Putamen (tissue), 1 donor: ENCODE results near the gene COL4A1.

ENCODE experiments used
- DNase-seq: peaks from one replicate; pipeline ENCODE4 v3.0.0-alpha.2; 2016; ENCODE audit warnings: low spot score

Gene COL4A1

DNA sequence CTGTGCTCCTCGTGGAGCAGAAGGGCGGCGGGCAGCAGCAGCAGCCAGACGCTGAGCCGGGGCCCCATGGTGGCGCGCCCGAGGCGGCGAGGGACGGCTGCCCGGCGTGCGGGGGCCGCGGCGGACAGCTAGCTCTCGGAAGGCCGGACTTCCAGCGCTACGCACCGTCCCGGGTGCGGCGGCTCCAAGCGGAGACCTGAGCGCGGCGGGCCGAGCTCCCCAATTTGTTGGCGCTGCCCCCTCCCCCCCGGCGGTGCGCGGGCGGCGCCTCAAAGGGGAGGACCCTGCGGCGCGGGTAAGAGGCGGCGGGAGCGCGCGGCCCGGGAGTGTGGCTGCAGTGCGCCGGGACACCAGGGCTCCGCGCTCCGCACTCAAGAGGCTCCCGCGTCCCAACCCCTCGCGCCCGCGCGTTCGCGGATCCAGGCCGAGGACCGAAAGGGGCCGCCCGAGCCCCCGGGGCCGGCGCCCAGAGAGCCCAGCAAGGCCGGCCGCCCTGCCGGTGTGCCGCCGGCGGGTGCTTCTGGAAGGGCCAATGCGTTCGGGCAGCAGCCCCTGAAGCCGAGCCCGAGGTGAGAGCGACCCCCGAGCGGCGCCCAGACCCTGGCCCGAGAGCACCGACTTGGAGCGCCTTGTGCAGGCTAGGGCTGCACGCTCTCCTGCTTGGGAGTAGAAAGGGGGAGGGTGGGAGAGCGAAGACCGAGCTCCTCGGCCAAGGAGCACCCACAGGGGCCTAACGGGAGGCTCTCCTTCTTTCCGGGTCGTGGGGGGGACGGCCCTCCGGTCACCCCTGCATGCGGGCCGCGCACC, at the start of gene COL4A1, which contains the start of gene COL4A2:
Gene COL4A1, minus strand, starts transcription at position 198 of the 807 bp plus-strand sequence. Its CDS starts 130 bp downstream, at position 68.
Gene COL4A2, plus strand, starts transcription at position 325 of the 807 bp plus-strand sequence. CDS start 620 bp downstream, outside the sequence.
- no peak for DNase-seq

DNA sequence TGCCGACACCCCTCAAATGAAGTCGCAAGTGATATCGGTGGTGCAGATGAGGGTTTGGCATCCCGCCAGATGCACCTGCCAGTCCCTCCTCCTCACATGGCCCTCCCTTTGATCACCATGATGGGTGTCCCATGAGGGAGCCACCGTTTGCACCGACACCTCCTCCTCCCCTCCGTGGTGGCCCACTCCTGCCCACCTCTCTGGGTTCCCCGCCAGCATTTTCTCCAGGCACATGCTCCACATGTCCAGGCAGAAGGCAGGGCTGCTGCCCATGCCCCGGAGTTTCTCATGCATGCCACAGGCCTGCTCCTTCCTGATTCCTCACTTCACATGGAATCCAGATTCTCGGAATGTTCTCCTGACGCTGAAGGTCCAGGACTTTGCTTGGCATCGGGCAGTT, 49.4 kb upstream of the COL4A1 start:
- no peak for DNase-seq

DNA sequence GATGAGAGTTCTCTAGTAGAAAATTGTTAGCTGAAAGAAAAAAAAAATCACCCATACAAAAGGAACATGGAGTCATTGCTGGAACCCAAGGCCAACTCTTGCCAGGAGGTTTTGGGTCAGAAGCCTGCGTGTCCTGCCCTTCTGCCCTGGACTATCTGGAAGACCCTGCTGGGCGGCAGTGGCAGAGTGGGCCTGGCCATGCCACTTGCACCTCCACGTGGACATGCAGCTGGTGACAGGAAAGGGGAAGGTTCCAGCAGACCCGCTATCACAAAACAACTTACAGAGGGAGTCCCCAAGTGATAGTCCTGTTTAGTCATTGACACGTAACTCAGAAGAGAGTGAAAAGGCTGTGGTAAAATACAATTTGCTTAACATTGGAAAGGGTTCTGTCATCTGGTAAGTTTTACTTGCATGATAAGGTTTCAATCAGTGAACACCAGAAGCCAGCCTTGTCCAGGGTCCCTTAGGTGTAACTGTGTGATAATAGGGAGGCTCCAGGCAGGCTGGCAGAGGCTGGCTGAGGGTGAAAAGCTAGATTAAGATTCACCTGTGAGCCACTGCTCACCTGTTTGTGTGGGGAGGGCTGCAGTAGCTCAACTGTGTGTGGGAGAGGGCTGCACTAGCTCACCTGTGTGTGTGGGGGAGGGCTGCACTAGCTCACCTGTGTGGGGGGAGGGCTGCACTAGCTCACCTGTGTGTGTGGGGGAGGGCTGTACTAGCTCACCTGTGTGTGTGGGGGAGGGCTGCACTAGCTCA, 47.9 kb upstream of the COL4A1 start:
- DNase-seq: no peak

DNA sequence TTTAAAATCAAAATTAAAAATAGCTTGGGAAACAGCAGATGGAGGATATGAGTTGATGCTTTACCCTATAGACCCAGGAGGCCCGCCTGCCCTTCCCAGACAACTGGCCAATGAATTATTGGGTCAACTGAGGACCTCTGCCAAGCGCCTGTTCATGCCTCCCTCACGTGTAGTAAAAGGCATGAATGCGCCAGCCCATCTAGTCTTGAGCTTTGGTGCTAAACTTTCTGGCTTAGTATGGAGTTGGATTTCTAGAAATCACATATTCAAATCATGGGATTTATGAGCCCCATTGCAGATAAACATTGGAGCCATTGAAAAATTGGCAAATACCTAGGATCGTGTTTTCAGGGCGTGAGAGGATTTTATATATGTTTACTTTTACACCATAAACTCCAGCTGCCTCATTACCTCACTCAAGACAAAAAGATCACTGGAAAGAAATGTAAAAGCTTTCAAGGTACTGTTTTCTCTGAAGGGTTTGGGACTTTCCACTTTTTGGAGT, 47.2 kb upstream of the COL4A1 start:
- DNase-seq: no peak

DNA sequence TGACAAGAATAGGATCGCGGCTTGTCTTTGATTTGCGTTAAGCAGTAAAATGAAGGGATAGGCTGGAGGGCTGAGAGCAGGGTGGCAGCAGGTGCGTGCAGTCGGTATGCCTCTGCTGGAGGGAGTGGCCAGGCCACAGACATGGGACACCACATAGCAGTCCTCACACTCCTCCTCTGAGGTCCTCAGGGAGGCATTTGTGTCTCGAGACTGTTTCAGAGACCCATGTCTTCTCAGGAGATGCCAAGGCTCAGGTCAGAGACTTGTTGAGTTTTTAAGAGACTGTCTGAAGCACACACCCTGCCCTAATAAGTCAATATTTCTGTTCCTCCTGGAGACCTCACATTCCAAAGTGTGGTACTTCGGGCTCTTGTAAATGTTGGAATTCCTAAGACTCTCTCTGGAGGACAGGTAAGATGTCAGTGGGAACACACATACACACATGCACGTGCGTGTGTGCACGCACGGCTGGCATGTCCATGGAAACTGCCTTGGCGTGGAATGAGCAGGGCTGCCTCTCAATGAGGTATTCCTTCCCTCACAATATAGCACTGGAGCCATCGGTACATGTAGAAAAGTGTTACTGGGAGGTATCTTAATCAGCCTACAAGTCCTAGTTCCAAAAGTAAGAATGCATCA, 46.5 kb upstream of the COL4A1 start:
- DNase-seq: no peak

DNA sequence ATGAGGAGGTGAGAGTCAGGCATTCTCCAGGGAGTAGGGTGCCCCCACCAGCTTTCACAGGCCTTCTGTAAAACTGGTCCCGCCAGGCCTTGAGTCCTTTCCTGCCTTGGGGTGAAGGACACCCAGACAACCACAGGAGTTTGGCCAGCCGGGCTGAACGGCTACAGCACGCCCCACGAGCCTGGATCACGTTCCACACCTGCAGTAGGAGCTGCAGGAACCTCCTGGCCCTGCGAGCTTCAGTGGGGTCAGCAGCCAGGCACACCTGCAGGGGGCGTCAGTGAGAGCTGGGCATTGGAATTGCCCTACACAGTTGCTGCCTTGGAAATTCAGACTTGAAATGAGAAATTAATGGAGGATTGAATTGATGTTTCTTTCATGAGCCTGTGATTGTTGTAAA, 45.8 kb upstream of the COL4A1 start:
- no peak for DNase-seq

DNA sequence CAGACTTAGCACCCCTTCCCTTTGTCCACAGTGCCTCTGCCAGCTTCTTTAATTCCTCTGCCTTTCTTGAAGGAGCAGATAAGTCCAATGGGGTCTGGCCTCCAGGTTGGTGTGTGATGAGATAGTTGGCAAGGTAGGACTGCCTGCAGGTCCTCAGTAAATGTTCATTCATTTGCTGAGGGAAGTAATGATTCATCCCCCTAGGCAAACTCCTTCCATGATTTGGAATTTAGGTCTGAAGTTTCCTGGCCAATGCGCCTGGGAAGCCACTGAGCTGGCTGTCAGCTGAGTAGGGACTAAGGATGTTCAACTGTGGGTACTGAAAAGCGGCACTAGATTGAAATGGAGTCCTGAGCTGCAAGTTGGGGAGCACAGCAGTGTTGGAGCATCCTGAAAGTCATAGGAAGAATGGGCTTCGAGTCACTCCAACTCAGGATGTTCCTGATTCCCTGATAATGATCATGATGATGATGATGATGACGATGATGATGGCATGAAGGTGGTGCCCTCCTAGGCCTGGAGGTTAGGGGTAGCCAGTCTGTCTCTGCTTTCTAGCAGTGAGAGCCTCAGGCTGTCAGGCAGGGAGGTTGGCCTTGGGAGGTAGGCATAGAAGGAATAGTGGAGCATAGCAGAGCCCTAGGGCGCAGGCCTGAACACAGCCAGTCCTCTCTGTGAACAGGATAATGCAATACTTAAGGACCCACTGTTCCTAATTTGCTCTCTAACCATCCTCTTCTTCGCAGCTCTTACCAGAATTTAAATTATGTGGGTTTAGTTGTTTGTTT, 44.9 kb upstream of the COL4A1 start:
- DNase-seq: no peak

DNA sequence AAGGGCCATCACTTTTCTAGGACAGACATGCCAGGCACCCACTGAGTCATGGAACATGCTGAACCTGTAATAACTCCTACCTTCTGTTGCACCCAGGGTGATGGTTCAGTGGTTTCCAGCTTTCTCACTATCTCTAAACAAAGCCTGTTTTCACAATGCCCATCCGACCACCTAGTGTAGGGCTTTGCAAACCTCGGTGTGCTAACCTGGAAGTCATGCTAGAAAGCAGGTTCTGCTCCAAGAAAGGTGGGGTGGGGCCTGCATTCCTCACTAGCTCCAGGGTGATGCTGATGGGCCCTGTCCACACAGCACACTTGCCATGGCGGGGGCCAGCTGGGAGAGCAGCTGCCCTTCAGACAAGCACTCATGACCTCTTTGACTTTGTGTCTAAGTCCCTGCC, 43.6 kb upstream of the COL4A1 start:
- DNase-seq: no peak

DNA sequence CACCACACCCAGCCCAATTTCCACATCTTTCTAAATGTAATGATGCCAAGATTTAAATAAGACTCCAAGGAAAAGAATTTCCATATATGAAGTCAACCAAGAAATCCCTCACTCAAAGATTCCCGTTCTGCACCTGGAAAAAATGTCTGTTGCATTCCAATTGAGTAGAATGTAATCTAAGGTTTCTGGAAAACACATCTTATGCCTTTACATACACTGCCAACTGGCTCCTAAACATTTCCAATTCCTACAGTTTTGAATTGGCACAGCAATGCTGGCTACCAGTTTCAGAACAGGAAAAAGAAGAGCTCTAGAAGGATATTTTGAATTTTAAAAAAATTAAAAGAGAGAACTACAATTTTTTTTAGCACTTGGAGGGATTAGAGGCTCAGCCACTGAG, 43.1 kb upstream of the COL4A1 start:
- no peak for DNase-seq

DNA sequence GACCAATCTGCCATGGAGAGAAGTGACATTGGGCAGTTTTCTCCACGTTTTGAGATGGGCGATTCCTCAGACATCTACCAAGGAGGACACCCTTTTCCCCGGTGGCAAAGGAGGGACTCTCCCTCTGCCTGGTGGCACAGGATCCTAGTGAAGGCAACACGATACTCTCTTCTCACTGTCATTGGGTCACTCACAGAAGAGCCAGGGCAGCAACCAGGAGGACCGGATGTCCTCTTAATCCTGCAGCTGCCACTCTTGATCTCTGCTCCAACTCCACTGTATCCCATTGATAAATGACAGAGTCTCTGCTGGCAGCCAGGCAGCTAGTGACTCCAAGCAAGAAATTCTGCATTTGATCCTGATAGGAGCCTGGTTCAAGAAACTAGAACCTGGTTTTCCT, 42.3 kb upstream of the COL4A1 start:
- DNase-seq: no peak

DNA sequence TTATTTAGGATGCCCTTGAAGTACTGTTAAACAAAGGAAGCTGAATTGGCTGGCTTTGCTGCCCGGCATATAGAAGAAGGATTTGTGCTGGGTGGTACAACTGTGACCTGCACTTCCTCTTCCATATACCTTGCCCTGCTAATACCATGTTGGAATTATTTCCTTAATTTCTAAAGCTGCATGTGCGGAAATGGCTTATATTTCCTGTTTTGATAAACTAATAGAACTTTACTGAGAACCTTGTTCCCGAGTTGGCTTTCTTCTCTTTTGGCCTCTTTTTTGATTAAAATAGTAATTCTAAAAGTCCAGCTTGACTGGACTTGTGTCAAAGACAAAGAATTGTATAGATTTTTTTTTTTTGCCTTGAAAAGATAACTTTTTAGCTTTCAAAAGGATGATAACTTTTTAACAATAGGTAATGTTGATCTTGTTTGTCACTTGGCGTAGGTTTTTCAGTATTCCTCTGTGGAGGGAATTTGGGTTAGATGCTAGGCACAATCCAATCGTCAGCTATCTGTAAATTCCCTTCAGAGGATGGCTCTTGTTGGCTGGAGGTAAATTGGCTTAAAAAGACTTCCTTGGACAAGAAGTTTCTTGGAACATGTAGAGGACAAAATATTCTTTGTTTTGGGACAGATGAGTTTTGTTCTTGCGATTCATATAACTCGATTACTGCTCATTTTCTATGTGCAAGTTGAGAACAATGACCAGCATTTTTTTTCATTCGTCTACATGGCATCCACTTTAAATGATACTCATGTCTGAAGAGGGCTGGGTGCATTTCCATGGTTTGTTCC, 41.5 kb upstream of the COL4A1 start:
- no peak for DNase-seq

DNA sequence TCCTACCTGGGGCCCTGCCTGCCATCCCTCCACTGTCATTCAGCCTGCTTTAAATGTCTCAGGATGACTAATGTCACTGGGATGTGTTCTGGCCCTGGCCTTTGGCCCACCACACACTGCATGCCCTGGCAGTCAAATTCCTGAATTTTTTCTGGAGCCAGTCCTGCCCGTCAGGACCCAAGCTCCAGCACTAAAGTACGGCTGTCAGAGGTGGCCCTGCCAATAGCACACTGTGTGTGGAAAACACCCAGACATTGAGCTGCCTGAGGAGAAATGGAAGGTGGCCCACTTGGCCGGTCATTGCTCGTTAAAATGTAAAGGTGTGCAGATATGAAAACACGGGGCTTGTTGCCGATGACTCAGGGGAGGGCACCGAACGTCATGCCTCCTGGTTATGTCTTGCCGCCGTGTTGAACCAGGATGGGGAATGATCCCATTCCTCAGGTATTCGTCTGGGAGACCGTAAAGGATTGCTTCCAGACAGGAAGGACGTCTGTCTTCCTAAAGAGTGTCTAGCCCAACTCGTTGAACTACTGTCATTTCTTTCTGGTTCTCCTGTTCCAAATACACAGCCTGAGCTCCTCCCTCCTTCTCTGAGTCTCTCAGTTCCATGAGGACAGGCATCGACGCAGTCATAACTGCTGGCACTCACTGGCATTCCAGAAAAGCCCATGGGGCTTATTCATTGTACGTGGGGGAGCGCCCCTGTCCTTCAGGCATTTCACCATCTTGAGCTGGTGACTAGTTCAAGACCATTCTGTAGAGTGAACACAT, 40.8 kb upstream of the COL4A1 start:
- DNase-seq: no peak

DNA sequence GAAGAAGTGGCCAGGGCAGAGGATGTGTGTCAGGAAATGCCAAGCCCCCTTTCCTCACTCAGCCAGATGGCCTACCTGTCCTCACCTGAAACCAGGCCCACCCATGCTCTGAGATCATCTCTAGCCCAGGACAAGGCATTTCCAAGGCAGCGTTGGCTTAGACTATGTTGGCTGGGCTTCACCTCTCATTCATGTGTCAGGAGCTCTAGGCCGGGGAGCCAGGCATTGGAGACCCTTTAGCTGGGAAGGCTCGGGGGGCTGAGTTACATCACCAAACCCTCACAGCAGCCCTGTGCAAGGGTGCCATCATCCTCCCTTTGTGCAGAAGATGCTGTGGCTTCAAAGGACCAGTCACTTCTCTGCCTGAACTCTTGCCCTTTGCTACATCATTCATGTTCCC, 40.1 kb upstream of the COL4A1 start:
- no peak for DNase-seq

DNA sequence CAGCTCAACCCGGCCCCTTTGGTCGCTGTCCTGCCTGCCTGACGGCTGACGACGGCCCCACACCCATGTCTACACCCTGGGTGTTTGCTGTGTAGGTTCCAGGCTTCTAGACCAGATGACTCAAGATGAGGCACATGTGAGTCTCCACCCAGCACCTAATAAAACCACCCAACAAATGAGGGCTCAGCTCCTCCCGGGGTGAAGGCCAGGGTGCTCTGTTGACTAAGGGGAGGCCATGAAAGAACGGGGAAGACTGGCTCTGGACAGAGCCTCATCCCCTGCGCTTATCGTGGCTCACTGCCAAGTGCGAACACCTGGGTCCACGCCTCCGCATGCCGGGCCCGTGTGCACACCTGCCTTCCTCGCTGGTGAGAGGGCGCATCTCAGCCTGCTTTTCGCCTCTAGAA, 39.7 kb upstream of the COL4A1 start:
- DNase-seq: no peak

DNA sequence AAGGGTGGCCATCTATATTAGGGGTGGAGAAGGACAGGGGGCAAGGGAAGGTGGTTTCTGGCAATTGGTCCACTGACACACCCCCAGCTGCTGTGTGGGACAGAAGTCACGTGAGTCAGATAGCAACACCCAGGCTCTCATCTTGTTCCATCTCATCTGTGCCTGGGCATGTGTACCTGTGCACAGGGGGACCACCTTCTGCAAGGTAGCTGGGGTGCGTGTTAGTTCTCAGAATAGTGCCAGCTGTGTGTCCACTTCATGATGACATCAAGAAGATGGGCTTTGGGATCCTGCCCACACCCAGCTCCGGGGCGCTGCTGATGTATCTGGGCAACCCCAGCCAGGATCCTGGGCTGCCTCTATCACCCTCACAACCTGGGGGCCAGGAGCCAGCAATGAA, 38.7 kb upstream of the COL4A1 start:
- no peak for DNase-seq

DNA sequence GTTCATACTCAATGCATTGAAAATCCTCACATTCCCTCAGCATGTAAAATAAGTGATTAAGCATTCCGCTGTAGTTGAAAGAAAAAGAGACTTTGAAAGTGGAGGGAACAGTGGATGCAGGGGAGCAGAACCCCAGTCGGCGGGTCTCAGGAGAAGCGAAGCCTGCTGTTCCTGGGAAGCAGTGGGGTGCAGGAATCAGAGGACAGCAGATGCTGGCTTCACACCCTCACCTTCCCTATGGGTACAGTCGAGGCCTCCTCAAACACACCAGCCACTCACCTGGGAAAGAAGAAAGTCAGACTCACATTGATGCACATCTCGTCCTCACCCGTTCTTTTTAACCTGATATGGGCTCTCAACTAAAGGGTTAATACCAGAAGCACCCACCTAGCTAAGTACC, 38.3 kb upstream of the COL4A1 start:
- no peak for DNase-seq

DNA sequence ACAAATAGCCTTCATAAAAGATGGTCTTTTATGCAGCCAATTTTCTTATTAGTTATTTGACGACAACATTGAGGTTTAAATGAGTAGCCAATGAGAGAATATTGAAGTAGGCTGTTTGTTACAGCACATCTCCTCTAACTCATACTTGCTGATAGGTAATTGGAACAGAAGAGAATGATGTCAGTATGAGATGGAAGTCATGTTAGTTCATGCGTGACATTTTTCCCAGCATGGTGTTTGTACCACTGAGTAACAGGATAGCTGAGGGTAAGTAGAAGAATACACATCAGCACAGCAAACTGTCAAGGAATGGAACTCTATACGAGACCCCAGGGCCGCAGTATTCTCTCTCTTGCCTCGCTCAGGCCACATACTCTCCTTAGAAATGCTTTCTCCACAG, 37.4 kb upstream of the COL4A1 start:
- no peak for DNase-seq

DNA sequence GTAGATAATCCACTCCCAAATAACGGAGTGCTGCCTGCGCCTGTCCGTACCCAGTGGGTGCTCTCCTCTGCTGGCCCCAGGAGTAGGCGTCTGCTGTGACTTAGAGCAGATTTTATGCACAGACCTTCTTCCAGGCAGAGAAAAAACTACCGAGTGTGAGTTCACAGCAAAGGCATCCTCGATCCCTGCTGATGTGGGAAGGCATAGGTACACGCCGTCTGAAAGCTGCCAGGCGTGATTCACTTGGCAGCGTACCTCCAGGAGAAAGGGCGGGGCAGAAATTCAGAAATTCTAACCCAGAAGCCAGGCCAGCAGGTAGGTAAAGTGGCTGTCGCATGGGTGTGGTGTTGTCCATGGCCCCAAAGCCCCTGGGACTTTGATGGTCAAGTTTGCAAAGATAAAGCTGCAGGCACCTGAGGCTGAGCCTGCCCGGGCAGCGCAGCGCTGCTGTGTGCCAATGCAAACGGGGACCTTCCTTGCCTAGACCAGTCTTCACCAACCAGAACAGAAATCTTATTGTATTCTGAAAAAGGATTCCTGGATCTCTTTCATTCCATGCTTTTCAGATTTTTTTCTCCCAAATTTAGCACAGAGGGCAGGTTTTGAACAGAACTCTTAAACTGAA, 36.4 kb upstream of the COL4A1 start:
- no peak for DNase-seq

DNA sequence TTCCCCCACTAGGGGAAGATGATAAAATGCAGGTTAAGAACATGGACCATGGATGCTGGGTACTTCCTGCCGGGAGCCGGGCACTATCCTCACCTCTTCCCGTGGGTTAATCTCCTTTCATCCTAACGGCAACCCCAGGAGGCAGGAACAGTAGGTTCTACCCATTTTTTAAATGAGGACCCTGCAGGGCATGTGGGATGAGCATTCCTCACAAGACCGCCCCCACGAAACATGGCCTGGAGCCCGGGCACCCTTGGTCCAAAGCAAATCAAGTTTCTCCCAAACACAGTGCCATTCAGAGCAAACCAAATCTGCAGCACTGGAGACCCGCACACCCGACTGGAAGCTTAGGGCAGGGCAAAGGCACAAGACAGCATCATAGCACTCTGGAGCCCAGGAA, 35.5 kb upstream of the COL4A1 start:
- DNase-seq: no peak
